Lower lobe of right lung (tissue), 2 donors: ENCODE results near the gene FAM193B. TPM values are rescaled to one million over a fixed set of nuclear protein-coding genes. Genes with fewer than 3 reads are reported as not detected.

Source experiments
- ATAC-seq, 2 donors: fragments of 200-7000 bp; cut with Tn5 transposase; one replicate each; pipeline ENCODE4 v1.9.1; 2020 to 2022; ENCODE audit warnings: mild to moderate bottlenecking in 2 of 2, moderate library complexity in 2 of 2
- DNase-seq: peaks from one replicate; pipeline ENCODE4 v3.0.0-alpha.2; 2020
- H3K27ac ChIP-seq: fragments of 200-600 bp; one replicate; pipeline ENCODE4 v1.8.0; 2022
- H3K27me3 ChIP-seq: fragments of 200-600 bp; one replicate; pipeline ENCODE4 v1.8.0; 2022; ENCODE audit warnings: low read depth
- H3K36me3 ChIP-seq: fragments of 200-600 bp; one replicate; pipeline ENCODE4 v1.8.0; 2022; ENCODE audit warnings: mild to moderate bottlenecking
- H3K4me1 ChIP-seq: fragments of 200-600 bp; one replicate; pipeline ENCODE4 v1.8.0; 2022
- H3K4me3 ChIP-seq: fragments of 200-600 bp; one replicate; pipeline ENCODE4 v1.8.0; 2022; ENCODE audit warnings: mild to moderate bottlenecking
- H3K9me3 ChIP-seq: fragments of 200-600 bp; one replicate; pipeline ENCODE4 v1.8.0; 2022
- CTCF ChIP-seq: fragments of 200-600 bp; IDR thresholded peaks from one replicate; pipeline ENCODE4 v1.8.0; 2022; ENCODE audit warnings: antibody characterized with exemption, mild to moderate bottlenecking
- intact Hi-C: fragments of 100-400 bp; cut with DNase I; formaldehyde crosslinking; loops from one replicate; pipeline ENCODE4 v1.11.0; 2022
- total RNA-seq: library from RNA; stranded (reverse); fragmentation: NEBNext Ultra II Directional; extraction: Animal tissue kit (Norgen Biotek cat#: 25700); gene quantifications from one replicate; pipeline ENCODE4 v1.2.1, GENCODE V29; 2021
- donor health status: DM: no; HTN: yes; CAD: no; lungs with severe emphysema.

Gene FAM193B
- total RNA-seq, 1 donor from 2014 or later: 89.1 TPM

- H3K27me3 ChIP-seq: no peaks in the 10 kb centered on the region
- H3K4me1 ChIP-seq: peaks cover 28% of the 10 kb centered on the region
- H3K4me3 ChIP-seq: peak overlapping the region; percentile 59
- ATAC-seq (peak; percentile 24 to 29), DNase-seq (no peak)
- no peaks in the 10 kb centered on the region for H3K9me3 ChIP-seq
- TF ChIP-seq CTCF: no peak
- H3K27ac ChIP-seq: peak overlapping the region; percentile 89
- peaks cover 50% of the 10 kb centered on the region for H3K36me3 ChIP-seq
- intact Hi-C loops: no loop called here
Observed at GRCh38 chr5:177509991-177510566, 44.3 kb downstream of the FAM193B start.

GRCh38 chr5:177509381-177509951 lies 44.9 kb downstream of the FAM193B start, which contains the start of gene DOK3:
Gene DOK3 (minus strand): TSS chr5:177509826. CDS start chr5:177509540, 286 bp downstream.
- H3K27me3 ChIP-seq: no peaks in the 10 kb centered on the region
- H3K36me3 ChIP-seq: peaks cover 44% of the 10 kb centered on the region
- TF ChIP-seq CTCF: no peak
- H3K4me3 ChIP-seq: peak within 1 kb of the TSS; percentile 59
- ATAC-seq (peak; percentile 67 to 68), DNase-seq (peak; percentile 82)
- peaks cover 28% of the 10 kb centered on the region for H3K4me1 ChIP-seq
- H3K9me3 ChIP-seq: no peaks in the 10 kb centered on the region
- peak within 1 kb of the TSS; percentile 89 for H3K27ac ChIP-seq
- intact Hi-C loops: no loop called here

GRCh38 chr5:177508837-177509236 lies 45.5 kb downstream of the FAM193B start:
- Histone ChIP-seq H3K36me3 (peaks cover 42% of the 10 kb centered on the region), H3K27ac (peak overlapping the region; percentile 89), H3K9me3 (no peaks in the 10 kb centered on the region), H3K4me1 (peaks cover 28% of the 10 kb centered on the region), H3K27me3 (no peaks in the 10 kb centered on the region), H3K4me3 (peak overlapping the region; percentile 59)
- no peak for TF ChIP-seq CTCF
- DNase-seq: no peak
- intact Hi-C loops: no loop called here
- ATAC-seq: no peak

- peak overlapping the region; percentile 59 for H3K4me3 ChIP-seq
- DNase-seq: no peak
- H3K9me3 ChIP-seq: no peaks in the 10 kb centered on the region
- peak; percentile 2 for TF ChIP-seq CTCF
- H3K27ac ChIP-seq: peak overlapping the region; percentile 89
- H3K36me3 ChIP-seq: peaks cover 40% of the 10 kb centered on the region
- peaks cover 28% of the 10 kb centered on the region for H3K4me1 ChIP-seq
- intact Hi-C loops: no loop called here
- ATAC-seq: no peak
- H3K27me3 ChIP-seq: no peaks in the 10 kb centered on the region
Observed at GRCh38 chr5:177508221-177508611, 46.1 kb downstream of the FAM193B start.

- ATAC-seq: peak; percentile 2 to 33
- peak overlapping the region; percentile 59 for H3K4me3 ChIP-seq
Observed at GRCh38 chr5:177507596-177508220, 46.7 kb downstream of the FAM193B start.

More at GRCh38 chr5:177507596-177508220, 46.7 kb downstream of the FAM193B start:
- H3K9me3 ChIP-seq: no peaks in the 10 kb centered on the region
- intact Hi-C loops: no loop called here
- H3K4me1 ChIP-seq: peaks cover 28% of the 10 kb centered on the region
- peak overlapping the region; percentile 89 for H3K27ac ChIP-seq
- H3K36me3 ChIP-seq: peaks cover 35% of the 10 kb centered on the region
- DNase-seq: no peak
- TF ChIP-seq CTCF: peak; percentile 12
- H3K27me3 ChIP-seq: no peaks in the 10 kb centered on the region
